IMR-90 (cell line): Measurements from ENCODE around the gene GAREM1. TPM values are rescaled to one million over a fixed set of nuclear protein-coding genes. Genes with fewer than 3 reads are reported as not detected.
A peak's percentile ranks its signal among the peaks of the same experiment; 100 is the strongest.

Source experiments
- ATAC-seq: fragments of 200-7000 bp; cut with Tn5 transposase; 2 replicates; pipeline ENCODE4 v1.9.1; 2020; ENCODE audit warnings: low read depth, mild to moderate bottlenecking, moderate library complexity
- BruUV-seq: library from RNA; stranded (reverse); fragments of 400-500 nt; replicated peaks from 2 replicates; lab custom pipeline; 2021; lab: Mats Ljungman, UMichigan
- CTCF ChIA-PET: fragments of 300-600 bp; formaldehyde crosslinking; extraction: SDS; loops from one replicate; lab custom pipeline; 2021; ENCODE audit warnings: antibody characterized with exemption; lab: Yijun Ruan, JAX
- POLR2A ChIA-PET: fragments of 300-600 bp; sonication (Branson Sonifier 250); formaldehyde crosslinking; loops from one replicate; lab custom pipeline; 2022; ENCODE audit warnings: antibody characterized with exemption; ENCODE audit not compliant: unreplicated experiment; lab: Charles Lee
- DNase-seq: peaks from one replicate; pipeline ENCODE4 v3.0.0; 2013
- H2AFZ ChIP-seq: replicated peaks from 2 replicates; pipeline ENCODE3; 2013; ENCODE audit warnings: low read length, mild to moderate bottlenecking; ENCODE audit not compliant: poor library complexity
- H2AK5ac ChIP-seq: 2 replicates; pipeline ENCODE4 v1.6.1; 2013; ENCODE audit warnings: low read depth, low read length, inconsistent platforms
- H2AK9ac ChIP-seq: replicated peaks from 2 replicates; pipeline ENCODE3; 2013; ENCODE audit warnings: mild to moderate bottlenecking, low read depth, low read length, moderate library complexity; ENCODE audit not compliant: poor library complexity
- H2BK120ac ChIP-seq: 2 replicates; pipeline ENCODE4 v1.6.1; 2013; ENCODE audit warnings: low read depth, low read length, inconsistent platforms
- H2BK15ac ChIP-seq: 3 replicates; pipeline ENCODE4 v1.6.1; 2013; ENCODE audit warnings: low read depth, low read length, inconsistent platforms
- H2BK20ac ChIP-seq: 2 replicates; pipeline ENCODE4 v1.6.1; 2013; ENCODE audit warnings: low read depth, mild to moderate bottlenecking, inconsistent platforms, low read length, moderate library complexity
- H2BK5ac ChIP-seq: 2 replicates; pipeline ENCODE4 v1.6.1; 2013; ENCODE audit warnings: mild to moderate bottlenecking, low read depth, low read length, inconsistent platforms; ENCODE audit not compliant: poor library complexity, severe bottlenecking
- H3K14ac ChIP-seq: replicated peaks from 2 replicates; pipeline ENCODE4 v1.6.1; 2013; ENCODE audit warnings: low read depth, low read length, inconsistent platforms
- H3K18ac ChIP-seq: 2 replicates; pipeline ENCODE4 v1.6.1; 2013; ENCODE audit warnings: low read depth, low read length, control low read depth
- H3K23ac ChIP-seq: 2 replicates; pipeline ENCODE4 v1.6.1; 2013; ENCODE audit warnings: low read depth, low read length, inconsistent platforms
- H3K27ac ChIP-seq: 2 replicates; pipeline ENCODE4 v1.5.1; 2013; ENCODE audit warnings: mild to moderate bottlenecking, control low read depth, low read length; ENCODE audit not compliant: insufficient read depth
- H3K27me3 ChIP-seq: 2 replicates; pipeline ENCODE4 v1.6.1; 2013; ENCODE audit warnings: low read length; ENCODE audit not compliant: control insufficient read depth, insufficient read depth
- H3K36me3 ChIP-seq: 2 replicates; pipeline ENCODE4 v1.6.1; 2013; ENCODE audit warnings: low read length, mixed read lengths; ENCODE audit not compliant: control insufficient read depth, insufficient read depth
- H3K4ac ChIP-seq: 2 replicates; pipeline ENCODE4 v1.6.1; 2013; ENCODE audit warnings: low read depth, low read length, inconsistent platforms
- H3K4me1 ChIP-seq: 2 replicates; pipeline ENCODE4 v1.6.1; 2013; ENCODE audit warnings: low read length, mixed read lengths; ENCODE audit not compliant: control insufficient read depth, insufficient read depth
- H3K4me2 ChIP-seq: 2 replicates; pipeline ENCODE4 v1.6.1; 2013; ENCODE audit warnings: low read depth, mild to moderate bottlenecking, control low read depth, low read length, moderate library complexity
- H3K4me3 ChIP-seq: 2 replicates; pipeline ENCODE4 v1.5.1; 2013; ENCODE audit warnings: low read depth, mild to moderate bottlenecking, control low read depth, low read length, moderate library complexity; ENCODE audit not compliant: insufficient read depth
- H3K56ac ChIP-seq: 2 replicates; pipeline ENCODE4 v1.6.1; 2013; ENCODE audit warnings: low read length, inconsistent platforms; ENCODE audit not compliant: insufficient read depth; ENCODE audit errors: extremely low read depth
- H3K79me1 ChIP-seq, 2 experiments: 2 replicates each; pipeline ENCODE4 v1.6.1; 2013; ENCODE audit warnings: low read length in 2 of 2, inconsistent platforms in 1 of 2, low read depth in 1 of 2
- H3K9ac ChIP-seq: 2 replicates; pipeline ENCODE4 v1.6.1; 2013; ENCODE audit warnings: low read depth, low read length, control low read depth
- H3K9me1 ChIP-seq: 2 replicates; pipeline ENCODE4 v1.6.1; 2013; ENCODE audit warnings: low read length, inconsistent platforms; ENCODE audit not compliant: insufficient read depth
- H3K9me3 ChIP-seq: 2 replicates; pipeline ENCODE4 v1.6.1; 2013; ENCODE audit warnings: low read length; ENCODE audit not compliant: control insufficient read depth, insufficient read depth
- H4K20me1 ChIP-seq: 2 replicates; pipeline ENCODE4 v1.6.1; 2013; ENCODE audit warnings: low read length, inconsistent platforms; ENCODE audit not compliant: insufficient read depth
- H4K5ac ChIP-seq: 2 replicates; pipeline ENCODE4 v1.6.1; 2013; ENCODE audit warnings: mild to moderate bottlenecking, low read depth, low read length, control low read depth
- H4K8ac ChIP-seq, 2 experiments: 2 replicates each; pipeline ENCODE4 v1.6.1; 2013; ENCODE audit warnings: low read depth in 2 of 2, low read length in 2 of 2, control low read depth in 1 of 2, inconsistent platforms in 1 of 2
- H4K91ac ChIP-seq: 2 replicates; pipeline ENCODE4 v1.6.1; 2013; ENCODE audit warnings: low read depth, low read length, inconsistent platforms; ENCODE audit not compliant: insufficient read depth
- BHLHE40 ChIP-seq: fragments of 150-350 bp; IDR thresholded peaks from 2 replicates; pipeline ENCODE4 v1.6.1; 2016; ENCODE audit warnings: mild to moderate bottlenecking, low read depth, low read length
- CEBPB ChIP-seq: IDR thresholded peaks from 2 replicates; pipeline ENCODE4 v1.6.1; 2012; ENCODE audit warnings: low read depth, low read length, improper control_type of control experiment
- CHD1 ChIP-seq: IDR thresholded peaks from 2 replicates; pipeline ENCODE4 v1.6.1; 2012; ENCODE audit warnings: low read depth, low read length, improper control_type of control experiment
- FOS ChIP-seq: fragments of 150-350 bp; IDR thresholded peaks from 2 replicates; pipeline ENCODE4 v1.6.1; 2016; ENCODE audit warnings: low read depth, low read length
- MAFK ChIP-seq: IDR thresholded peaks from 2 replicates; pipeline ENCODE4 v1.6.1; 2012; ENCODE audit warnings: low read depth, low read length, improper control_type of control experiment
- MAZ ChIP-seq: IDR thresholded peaks from 2 replicates; pipeline ENCODE4 v1.6.1; 2012; ENCODE audit warnings: low read depth, mild to moderate bottlenecking, low read length, improper control_type of control experiment, moderate library complexity, borderline replicate concordance
- MXI1 ChIP-seq: IDR thresholded peaks from 2 replicates; pipeline ENCODE4 v1.6.1; 2012; ENCODE audit warnings: low read depth, mild to moderate bottlenecking, low read length, moderate library complexity, borderline replicate concordance
- NFE2L2 ChIP-seq: fragments of 150-350 bp; IDR thresholded peaks from 2 replicates; pipeline ENCODE4 v1.6.1; 2016; ENCODE audit warnings: low read depth, mild to moderate bottlenecking, low read length
- POLR2A ChIP-seq: IDR thresholded peaks from 2 replicates; pipeline ENCODE4 v1.6.1; 2012; ENCODE audit warnings: mild to moderate bottlenecking, low read depth, low read length
- RAD21 ChIP-seq: IDR thresholded peaks from 2 replicates; pipeline ENCODE4 v1.6.1; 2012; ENCODE audit warnings: low read length, improper control_type of control experiment
- RCOR1 ChIP-seq: IDR thresholded peaks from 2 replicates; pipeline ENCODE4 v1.6.1; 2012; ENCODE audit warnings: mild to moderate bottlenecking, low read length, improper control_type of control experiment; ENCODE audit not compliant: insufficient replicate concordance
- RFX5 ChIP-seq: IDR thresholded peaks from 2 replicates; pipeline ENCODE4 v1.8.0; 2012; ENCODE audit warnings: low read depth, mild to moderate bottlenecking, low read length, moderate library complexity
- SMC3 ChIP-seq: fragments of 150-350 bp; IDR thresholded peaks from 2 replicates; pipeline ENCODE4 v1.6.1; 2016; ENCODE audit warnings: low read depth, mild to moderate bottlenecking, antibody characterized with exemption, low read length, moderate library complexity
- whole genome bisulfite sequencing, 2 experiments: methylation state at CpG; one replicate each; pipeline versions ENCODE4 v1.1.5 to v1.1.7; 2013; ENCODE audit warnings: missing lambda C conversion rate in 2 of 2; ENCODE audit not compliant: insufficient read length in 1 of 2; ENCODE audit errors: extremely low coverage in 2 of 2; 5-methylcytosine and 5-hydroxymethylcytosine counted together
- dilution Hi-C: fragments of 300-500 bp; cut with HindIII; formaldehyde crosslinking; loops from one replicate; pipeline ENCODE4 v1.14.3; 2018; ENCODE audit warnings: low sequenced_read_pairs; ENCODE audit not compliant: unreplicated experiment
- in situ Hi-C: fragments of 300-500 bp; cut with MboI; formaldehyde crosslinking; loops from 3 replicates; pipeline ENCODE4 v1.14.3; 2019; ENCODE audit warnings: low sequenced_read_pairs, inconsistent platforms, mixed read lengths
- intact Hi-C: fragments of 100-400 bp; cut with micrococcal nuclease; formaldehyde crosslinking; loops from 2 replicates; pipeline ENCODE4 v1.10.0; 2022
- polyA plus RNA-seq, 3 experiments: library from polyadenylated mRNA; depleted of rRNA; stranded (reverse); fragments of >200 nt; gene quantifications; 2 replicates each; pipeline ENCODE4 v1.2.3, GENCODE V29; 2012; ENCODE audit warnings: low replicate concordance in 1 of 3
- total RNA-seq: library from RNA; depleted of rRNA; stranded (reverse); fragments of >200 nt; gene quantifications from 2 replicates; pipeline ENCODE4 v1.2.3, GENCODE V29; 2012
- TF ChIP-seq, protein P1 (sequence below): fragments of 150-350 bp; IDR thresholded peaks from 2 replicates; pipeline ENCODE4 v1.6.1; 2017; ENCODE audit warnings: mild to moderate bottlenecking, antibody characterized with exemption, low read length, low read depth
- TF ChIP-seq, protein P2 (sequence below): conservative IDR thresholded peaks from 2 replicates; pipeline ENCODE4 v1.5.1; 2012; ENCODE audit warnings: mild to moderate bottlenecking, low read depth, low read length, improper control_type of control experiment
- TF ChIP-seq, protein P3 (sequence below): fragments of 150-350 bp; IDR thresholded peaks from 2 replicates; pipeline ENCODE4 v1.6.1; 2016; ENCODE audit warnings: low read depth, mild to moderate bottlenecking, low read length, moderate library complexity, borderline replicate concordance

The GAREM1 gene
- total and polyA plus RNA-seq, 2 of the 4 experiments (the other 2 are of a cell fraction): 1.4 to 2.3 TPM

DNA sequence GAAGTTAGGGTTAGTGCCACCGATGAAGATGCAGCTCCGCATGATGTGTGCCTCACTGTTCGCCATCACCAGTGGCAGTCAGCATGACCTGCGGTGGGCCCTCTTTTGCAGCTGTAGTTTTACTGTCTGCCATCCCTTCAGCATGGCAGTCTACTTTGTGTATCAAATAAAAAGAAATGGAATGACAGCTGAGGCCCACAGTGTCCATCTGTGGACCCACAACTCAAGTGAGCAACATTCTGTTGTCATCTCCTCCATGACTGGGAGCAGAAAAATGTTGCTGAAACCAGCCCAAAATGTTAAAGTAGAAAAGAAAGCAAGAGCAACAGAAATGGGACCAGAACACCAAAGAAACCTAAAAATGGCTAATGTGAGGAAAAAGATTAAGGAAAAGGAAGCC, 152.1 kb downstream of the GAREM1 start:
- dilution Hi-C loops (no loop called here), in situ Hi-C loops (no loop called here), intact Hi-C loops (loop anchor here (5.0 kb wide), 1 partner anchor 64 kb away; no protein-coding TSS in a partner anchor)
- Histone ChIP-seq H3K9ac (no peak overlapping the region), H2BK120ac (no peak overlapping the region), H3K27ac (no peak overlapping the region), H2BK15ac (no peak overlapping the region), H2AK5ac (no peak overlapping the region), H3K56ac (no peak overlapping the region), H3K36me3 (no peaks in the 10 kb centered on the region), H3K9me1 (peaks cover 7% of the 10 kb centered on the region), H3K27me3 (no peaks in the 10 kb centered on the region), H3K4me1 (peaks cover 6% of the 10 kb centered on the region), H4K20me1 (no peaks in the 10 kb centered on the region), H3K4me3 (no peak overlapping the region), H3K79me1 (no peaks in the 10 kb centered on the region), H3K23ac (no peak overlapping the region), H2AK9ac (no peak overlapping the region), H3K18ac (peak overlapping the region; percentile 18; the same call in 1 of the 2 replicates), H3K9me3 (no peaks in the 10 kb centered on the region), H3K14ac (no peak overlapping the region), H2BK20ac (no peak overlapping the region), H2BK5ac (no peak overlapping the region), H4K91ac (no peak overlapping the region), H2AFZ (no peak overlapping the region), H3K4ac (no peak overlapping the region), H4K5ac (no peak overlapping the region), H4K8ac (no peak overlapping the region; a peak in 1 of 4 replicates), H3K4me2 (no peak overlapping the region)
- 97% methylated on average over 4 of the region's 4 CpGs; no CpG with 5 or more reads in 1 of the 2 experiments for WGBS, 2 experiments
- no TSS peak for BruUV-seq
- ChIA-PET CTCF (interaction anchor here (1.8 kb wide), 1 partner anchor 10 kb away, joined by 8 read pairs; no protein-coding TSS in a partner anchor), POLR2A (no interaction called here)
- no peak for DNase-seq
- TF ChIP-seq MAFK (no peak), MXI1 (no peak), CEBPB (no peak), RAD21 (no peak), SMC3 (no peak), RFX5 (no peak), POLR2A (no peak), FOS (no peak), CHD1 (no peak), NFE2L2 (no peak), BHLHE40 (no peak), RCOR1 (no peak), MAZ (no peak)
- TF ChIP-seq, protein P1, sequence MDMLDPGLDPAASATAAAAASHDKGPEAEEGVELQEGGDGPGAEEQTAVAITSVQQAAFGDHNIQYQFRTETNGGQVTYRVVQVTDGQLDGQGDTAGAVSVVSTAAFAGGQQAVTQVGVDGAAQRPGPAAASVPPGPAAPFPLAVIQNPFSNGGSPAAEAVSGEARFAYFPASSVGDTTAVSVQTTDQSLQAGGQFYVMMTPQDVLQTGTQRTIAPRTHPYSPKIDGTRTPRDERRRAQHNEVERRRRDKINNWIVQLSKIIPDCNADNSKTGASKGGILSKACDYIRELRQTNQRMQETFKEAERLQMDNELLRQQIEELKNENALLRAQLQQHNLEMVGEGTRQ: no peak
- TF ChIP-seq, protein P2, sequence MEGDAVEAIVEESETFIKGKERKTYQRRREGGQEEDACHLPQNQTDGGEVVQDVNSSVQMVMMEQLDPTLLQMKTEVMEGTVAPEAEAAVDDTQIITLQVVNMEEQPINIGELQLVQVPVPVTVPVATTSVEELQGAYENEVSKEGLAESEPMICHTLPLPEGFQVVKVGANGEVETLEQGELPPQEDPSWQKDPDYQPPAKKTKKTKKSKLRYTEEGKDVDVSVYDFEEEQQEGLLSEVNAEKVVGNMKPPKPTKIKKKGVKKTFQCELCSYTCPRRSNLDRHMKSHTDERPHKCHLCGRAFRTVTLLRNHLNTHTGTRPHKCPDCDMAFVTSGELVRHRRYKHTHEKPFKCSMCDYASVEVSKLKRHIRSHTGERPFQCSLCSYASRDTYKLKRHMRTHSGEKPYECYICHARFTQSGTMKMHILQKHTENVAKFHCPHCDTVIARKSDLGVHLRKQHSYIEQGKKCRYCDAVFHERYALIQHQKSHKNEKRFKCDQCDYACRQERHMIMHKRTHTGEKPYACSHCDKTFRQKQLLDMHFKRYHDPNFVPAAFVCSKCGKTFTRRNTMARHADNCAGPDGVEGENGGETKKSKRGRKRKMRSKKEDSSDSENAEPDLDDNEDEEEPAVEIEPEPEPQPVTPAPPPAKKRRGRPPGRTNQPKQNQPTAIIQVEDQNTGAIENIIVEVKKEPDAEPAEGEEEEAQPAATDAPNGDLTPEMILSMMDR: no peak
- TF ChIP-seq, protein P3, sequence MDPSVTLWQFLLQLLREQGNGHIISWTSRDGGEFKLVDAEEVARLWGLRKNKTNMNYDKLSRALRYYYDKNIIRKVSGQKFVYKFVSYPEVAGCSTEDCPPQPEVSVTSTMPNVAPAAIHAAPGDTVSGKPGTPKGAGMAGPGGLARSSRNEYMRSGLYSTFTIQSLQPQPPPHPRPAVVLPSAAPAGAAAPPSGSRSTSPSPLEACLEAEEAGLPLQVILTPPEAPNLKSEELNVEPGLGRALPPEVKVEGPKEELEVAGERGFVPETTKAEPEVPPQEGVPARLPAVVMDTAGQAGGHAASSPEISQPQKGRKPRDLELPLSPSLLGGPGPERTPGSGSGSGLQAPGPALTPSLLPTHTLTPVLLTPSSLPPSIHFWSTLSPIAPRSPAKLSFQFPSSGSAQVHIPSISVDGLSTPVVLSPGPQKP: no peak
- no peak for ATAC-seq
